AG09319 (cell line): Measurements from ENCODE around the gene LAMC2.

Experiments
- DNase-seq: peaks from one replicate; pipeline ENCODE4 v3.0.0-alpha.2; 2010; ENCODE audit warnings: low read depth; ENCODE audit errors: extremely low read depth
- TF ChIP-seq, protein P1 (sequence below): IDR thresholded peaks from 2 replicates; pipeline ENCODE4 v1.5.1; 2011; ENCODE audit warnings: low read depth, mild to moderate bottlenecking, inconsistent platforms, low read length, moderate library complexity

The LAMC2 gene

DNA sequence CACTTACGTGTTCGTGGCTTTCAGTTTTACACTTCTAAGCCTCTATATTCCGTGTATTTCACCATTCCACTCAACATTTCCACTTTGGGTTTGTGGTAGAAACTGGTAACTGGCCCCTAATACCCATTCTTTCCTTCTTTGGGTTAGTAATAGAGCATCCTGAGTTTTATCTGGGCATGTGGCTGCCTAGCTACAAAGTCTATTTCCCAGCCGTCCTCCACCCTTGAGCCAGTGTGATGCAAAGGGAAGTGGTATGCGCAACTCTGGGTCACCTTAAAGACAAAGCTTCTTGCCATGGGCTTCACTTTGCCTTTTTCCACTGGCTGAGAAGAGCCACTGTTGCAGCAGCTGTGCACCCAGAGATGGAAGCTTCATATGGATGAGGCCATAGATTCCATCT, 73.9 kb downstream of the LAMC2 start:
- TF ChIP-seq, protein P1, sequence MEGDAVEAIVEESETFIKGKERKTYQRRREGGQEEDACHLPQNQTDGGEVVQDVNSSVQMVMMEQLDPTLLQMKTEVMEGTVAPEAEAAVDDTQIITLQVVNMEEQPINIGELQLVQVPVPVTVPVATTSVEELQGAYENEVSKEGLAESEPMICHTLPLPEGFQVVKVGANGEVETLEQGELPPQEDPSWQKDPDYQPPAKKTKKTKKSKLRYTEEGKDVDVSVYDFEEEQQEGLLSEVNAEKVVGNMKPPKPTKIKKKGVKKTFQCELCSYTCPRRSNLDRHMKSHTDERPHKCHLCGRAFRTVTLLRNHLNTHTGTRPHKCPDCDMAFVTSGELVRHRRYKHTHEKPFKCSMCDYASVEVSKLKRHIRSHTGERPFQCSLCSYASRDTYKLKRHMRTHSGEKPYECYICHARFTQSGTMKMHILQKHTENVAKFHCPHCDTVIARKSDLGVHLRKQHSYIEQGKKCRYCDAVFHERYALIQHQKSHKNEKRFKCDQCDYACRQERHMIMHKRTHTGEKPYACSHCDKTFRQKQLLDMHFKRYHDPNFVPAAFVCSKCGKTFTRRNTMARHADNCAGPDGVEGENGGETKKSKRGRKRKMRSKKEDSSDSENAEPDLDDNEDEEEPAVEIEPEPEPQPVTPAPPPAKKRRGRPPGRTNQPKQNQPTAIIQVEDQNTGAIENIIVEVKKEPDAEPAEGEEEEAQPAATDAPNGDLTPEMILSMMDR, result no peak
- DNase-seq, result no peak

DNA sequence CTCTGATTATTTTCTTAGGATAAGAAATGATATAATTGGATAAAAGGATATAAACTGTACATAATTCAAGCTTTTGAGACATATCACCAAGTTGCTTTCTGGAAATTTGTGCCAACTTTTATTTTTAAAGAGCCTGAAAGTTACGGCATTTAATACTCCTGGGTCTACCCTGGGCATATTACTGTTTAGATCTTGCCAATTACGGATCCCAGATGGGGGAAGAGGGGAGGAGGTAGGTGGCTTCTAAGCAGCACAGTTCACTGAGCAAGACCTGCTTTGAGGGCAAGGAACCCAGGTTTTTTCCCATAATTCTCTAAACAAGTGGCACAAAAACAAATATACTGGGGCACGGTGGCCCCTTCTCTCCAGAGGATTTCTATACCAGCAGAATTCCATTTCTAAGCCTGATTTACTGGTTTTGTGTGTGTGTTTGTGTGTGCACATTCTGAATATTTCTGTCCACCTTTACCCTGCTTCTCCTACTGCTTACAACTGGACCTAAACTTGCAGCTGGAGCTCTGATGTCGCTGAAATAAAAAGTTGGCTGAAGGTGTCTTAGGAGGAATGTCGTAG, 76.7 kb downstream of the LAMC2 start:
- TF ChIP-seq, protein P1, result no peak
- no peak for DNase-seq

DNA sequence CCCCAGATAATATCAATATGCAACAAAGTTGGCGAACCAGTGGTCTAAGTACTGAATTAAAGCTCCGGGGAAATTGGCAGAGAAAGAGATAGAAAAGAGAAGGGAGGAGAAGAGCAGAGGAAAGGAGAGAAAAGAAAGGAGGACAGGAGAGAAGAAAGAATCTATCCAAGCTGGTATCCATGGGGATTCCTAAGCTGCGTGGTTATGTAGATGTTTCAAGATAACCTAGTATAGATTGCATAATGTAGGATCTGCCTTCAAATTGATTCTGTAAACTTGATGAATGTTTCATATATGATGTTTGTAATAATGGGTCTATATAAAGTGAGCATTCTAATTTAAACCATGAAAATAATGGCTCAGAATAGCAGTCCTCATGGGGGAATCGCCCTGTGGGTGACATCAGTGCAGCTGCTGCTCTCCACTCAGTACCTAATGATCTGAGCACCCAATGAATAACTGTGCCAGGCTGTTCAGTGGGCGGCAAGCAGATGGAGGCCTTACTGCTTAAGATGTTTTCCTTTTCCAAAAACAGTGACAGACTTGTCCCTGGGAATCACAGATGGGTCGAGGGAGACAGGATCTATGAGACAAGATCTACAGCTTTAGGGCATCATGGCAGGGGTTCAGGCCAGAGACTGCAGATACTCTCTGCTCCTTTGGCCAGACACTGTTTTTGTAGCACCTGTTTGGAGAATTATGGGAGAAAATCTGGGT, 78.0 kb downstream of the LAMC2 start:
- TF ChIP-seq, protein P1, result no peak
- no peak for DNase-seq

DNA sequence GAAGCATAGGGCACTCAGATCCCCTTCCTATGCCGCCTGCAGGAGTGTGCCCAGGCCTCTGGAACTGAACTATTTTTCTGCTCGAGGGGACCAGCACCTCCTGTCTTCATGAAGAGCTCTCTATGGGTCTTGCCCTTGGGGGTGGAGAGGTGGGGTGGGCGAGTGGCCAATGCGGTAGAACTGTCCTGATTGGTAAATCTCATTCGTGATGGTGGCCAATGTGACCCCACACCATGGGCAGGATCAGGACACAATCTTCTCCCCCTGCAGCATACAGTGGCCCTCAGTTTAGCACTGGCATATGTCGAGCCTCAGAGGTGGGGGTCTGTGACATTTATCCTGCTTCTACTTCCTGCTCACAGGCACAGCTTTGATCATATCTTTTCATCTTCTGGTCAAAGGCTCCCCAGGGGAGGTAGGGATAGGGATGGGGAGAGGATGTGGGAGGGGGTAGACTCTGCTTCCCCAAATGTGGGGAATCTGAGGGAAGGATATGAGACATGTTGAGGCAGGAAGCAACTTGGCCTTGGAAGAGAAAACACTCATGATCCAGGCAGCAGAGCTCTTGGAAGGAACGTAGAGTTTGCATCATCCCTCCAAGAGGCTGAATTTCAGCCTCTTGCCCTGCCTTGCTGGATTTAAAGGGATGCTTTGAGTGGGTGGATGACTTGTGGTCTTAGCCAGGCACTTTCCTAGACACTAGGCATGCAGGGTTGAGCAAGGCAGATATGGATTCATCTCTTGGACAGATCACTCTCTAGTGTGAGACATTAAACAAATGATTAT, 81.8 kb downstream of the LAMC2 start:
- DNase-seq, result peak; percentile 89
- TF ChIP-seq, protein P1, result no peak

DNA sequence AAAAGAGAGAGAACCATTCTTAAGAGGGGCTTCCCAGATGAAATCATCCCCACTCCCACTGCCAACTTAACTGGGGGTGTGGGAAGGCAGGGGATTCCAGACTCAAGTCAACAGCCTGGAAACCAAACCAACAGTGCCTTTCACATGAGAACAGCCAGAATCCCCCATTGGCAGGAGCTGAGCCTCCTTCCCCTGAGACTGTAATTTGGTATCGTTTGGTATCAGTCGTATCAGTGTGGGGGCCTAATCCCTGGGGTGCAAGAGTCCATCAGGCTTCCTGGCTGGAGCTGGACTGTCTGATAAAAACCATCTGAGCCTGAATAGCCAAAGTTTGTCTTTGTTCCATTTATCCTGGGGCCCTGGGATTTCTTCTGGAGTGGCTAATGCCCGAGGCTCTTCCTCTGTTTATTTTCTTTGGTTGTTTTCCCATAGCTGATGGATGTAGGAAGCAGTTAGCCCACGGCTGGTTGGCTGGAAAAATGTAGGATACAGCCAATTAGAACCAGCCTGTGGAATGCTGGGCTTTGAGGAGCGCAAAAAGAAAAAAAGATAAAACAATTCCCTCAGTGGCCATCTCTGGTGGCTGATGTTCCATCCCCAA, 84.6 kb downstream of the LAMC2 start:
- peak; percentile 86 for DNase-seq
- TF ChIP-seq, protein P1, result no peak

DNA sequence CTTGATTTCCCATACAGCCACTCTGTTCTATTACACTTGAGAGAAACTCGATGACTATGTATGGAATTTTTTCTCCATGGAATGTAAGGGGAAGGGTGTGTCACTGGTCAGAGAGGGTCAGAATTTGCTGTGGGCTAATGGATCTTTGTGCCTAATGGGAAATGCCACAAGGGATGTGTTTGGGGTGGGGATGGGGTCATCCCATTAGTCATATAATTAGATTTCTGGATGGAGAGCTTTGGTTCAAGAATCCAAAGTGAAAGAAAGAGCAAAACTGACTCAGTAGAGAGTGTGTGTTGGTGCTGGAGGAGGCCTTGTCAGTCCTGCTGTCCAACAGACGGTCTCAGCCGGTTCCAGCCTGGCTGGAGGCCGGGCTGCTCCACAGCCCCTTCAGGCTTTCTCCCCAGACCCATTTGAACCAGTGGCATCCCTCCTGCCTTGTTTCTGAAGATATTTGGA, 86.4 kb downstream of the LAMC2 start:
- peak; percentile 63 for DNase-seq
- TF ChIP-seq, protein P1, result no peak
